Stimulated activated CD4-positive, alpha-beta T cell treated with anti-CD3 and anti-CD28 coated beads, Interleukin-1b, Interleukin-23, amount 100 ng/mL, for 4 hours (primary cell): Measurements from ENCODE around the gene MROH2B.

Experiments
- DNase-seq, 2 donors: peaks; one replicate each; pipeline ENCODE4 v3.0.0-alpha.2; 2020; ENCODE audit warnings: low read depth in 2 of 2

Gene MROH2B

GRCh38 chr5:40972434-40972833, 98.7 kb downstream of the MROH2B start:
- DNase-seq = no peak

- no peak for DNase-seq
Measured at GRCh38 chr5:40962207-40962955, 108.8 kb downstream of the MROH2B start.

- DNase-seq = no peak
Measured at GRCh38 chr5:40960037-40960436, 111.1 kb downstream of the MROH2B start.

GRCh38 chr5:40958811-40959210, 112.3 kb downstream of the MROH2B start:
- DNase-seq = no peak

- no peak for DNase-seq
Measured at GRCh38 chr5:40957048-40957447, 114.1 kb downstream of the MROH2B start.

- no peak for DNase-seq
Measured at GRCh38 chr5:40955313-40955712, 115.8 kb downstream of the MROH2B start.
